Epithelial cell of proximal tubule (primary cell): Measurements from ENCODE around the gene LTN1. TPM values are rescaled to one million over a fixed set of nuclear protein-coding genes. Genes with fewer than 3 reads are reported as not detected.
A peak's percentile ranks its signal among the peaks of the same experiment; 100 is the strongest.

Experiments used
- DNase-seq: peaks from one replicate; pipeline ENCODE4 v3.0.0-alpha.2; 2011; ENCODE audit warnings: low read depth
- H3K4me3 ChIP-seq: 2 replicates; pipeline ENCODE4 v1.5.1; 2011; ENCODE audit warnings: low read depth, mild to moderate bottlenecking, low read length
- CTCF ChIP-seq: conservative IDR thresholded peaks from 2 replicates; pipeline ENCODE4 v1.5.1; 2012; ENCODE audit warnings: low read depth, mild to moderate bottlenecking, low read length
- total RNA-seq: library from RNA; depleted of rRNA; stranded (reverse); fragments of >200 nt; gene quantifications from 2 replicates; pipeline ENCODE4 v1.2.3, GENCODE V29; 2015

LTN1 gene
- 18.0 and 21.4 TPM in 2 replicates for total RNA-seq

GRCh38 chr21:28992526-28993292 lies at the start of gene LTN1:
TSS of gene LTN1 (minus strand) at chr21:28992877. CDS start at chr21:28992805, 72 bp downstream.
- peak; percentile 89 for DNase-seq
- no peak for TF ChIP-seq CTCF

GRCh38 chr21:29034678-29035077 lies 42.0 kb upstream of the LTN1 start:
- no peak overlapping the region for H3K4me3 ChIP-seq
- TF ChIP-seq CTCF: no peak
- DNase-seq: no peak

More at GRCh38 chr21:28992526-28993292, at the start of gene LTN1:
- peak within 1 kb of the TSS; percentile 91 for H3K4me3 ChIP-seq

GRCh38 chr21:29033871-29034270 lies 41.2 kb upstream of the LTN1 start:
- no peak overlapping the region for H3K4me3 ChIP-seq
- no peak for DNase-seq
- no peak for TF ChIP-seq CTCF

GRCh38 chr21:29033301-29033700 lies 40.6 kb upstream of the LTN1 start:
- no peak for TF ChIP-seq CTCF
- no peak overlapping the region for H3K4me3 ChIP-seq
- DNase-seq: no peak

GRCh38 chr21:29030909-29031308 lies 38.2 kb upstream of the LTN1 start:
- DNase-seq: no peak
- no peak overlapping the region for H3K4me3 ChIP-seq
- no peak for TF ChIP-seq CTCF

GRCh38 chr21:29029524-29029923 lies 36.8 kb upstream of the LTN1 start:
- TF ChIP-seq CTCF: no peak
- H3K4me3 ChIP-seq: no peak overlapping the region
- DNase-seq: no peak

- H3K4me3 ChIP-seq: peak overlapping the region; percentile 86
- TF ChIP-seq CTCF: no peak
- DNase-seq: no peak
Measured at GRCh38 chr21:29025328-29025713, 32.6 kb upstream of the LTN1 start.
